Stromal cell of bone marrow (primary cell): ENCODE results near the gene XYLB.

Experiments used
- DNase-seq: peaks from one replicate; pipeline ENCODE4 v3.0.0-alpha.2; 2012; ENCODE audit warnings: low read depth

XYLB gene

GRCh38 chr3:38364721-38365400 is 18.3 kb downstream of the XYLB start:
- no peak for DNase-seq

GRCh38 chr3:38365469-38366062 is 19.0 kb downstream of the XYLB start:
- no peak for DNase-seq

GRCh38 chr3:38366082-38366481 is 19.5 kb downstream of the XYLB start:
- no peak for DNase-seq

GRCh38 chr3:38367779-38368178 is 21.2 kb downstream of the XYLB start:
- DNase-seq: no peak

GRCh38 chr3:38368238-38368637 is 21.7 kb downstream of the XYLB start:
- no peak for DNase-seq

GRCh38 chr3:38369186-38369585 is 22.6 kb downstream of the XYLB start:
- DNase-seq: no peak

- DNase-seq: no peak
Observed at GRCh38 chr3:38370149-38370548, 23.6 kb downstream of the XYLB start.

GRCh38 chr3:38370861-38371260 is 24.3 kb downstream of the XYLB start:
- DNase-seq: no peak

GRCh38 chr3:38371541-38372213 is 25.1 kb downstream of the XYLB start:
- no peak for DNase-seq

GRCh38 chr3:38372214-38372601 is 25.6 kb downstream of the XYLB start:
- DNase-seq: no peak

- no peak for DNase-seq
Observed at GRCh38 chr3:38374221-38374620, 27.6 kb downstream of the XYLB start.

- DNase-seq: no peak
Observed at GRCh38 chr3:38375072-38375471, 28.5 kb downstream of the XYLB start.

GRCh38 chr3:38375488-38376097 is 29.0 kb downstream of the XYLB start:
- no peak for DNase-seq

- no peak for DNase-seq
Observed at GRCh38 chr3:38376098-38376816, 29.7 kb downstream of the XYLB start.

- no peak for DNase-seq
Observed at GRCh38 chr3:38379201-38379770, 32.7 kb downstream of the XYLB start.

- no peak for DNase-seq
Observed at GRCh38 chr3:38382506-38383080, 36.0 kb downstream of the XYLB start.

- no peak for DNase-seq
Observed at GRCh38 chr3:38383156-38383875, 36.7 kb downstream of the XYLB start.

- no peak for DNase-seq
Observed at GRCh38 chr3:38386992-38387750, 40.6 kb downstream of the XYLB start.

- DNase-seq: no peak
Observed at GRCh38 chr3:38387862-38388261, 41.3 kb downstream of the XYLB start.

- DNase-seq: no peak
Observed at GRCh38 chr3:38392604-38393163, 46.1 kb downstream of the XYLB start.
